NCI-H345 treated with DMSO at 0.1 percent for 48 hours (cell line): ENCODE results near the gene COBL.

Source experiments
- DNase-seq: peaks from one replicate; lab custom pipeline; 2025; ENCODE audit not compliant: unreplicated experiment; lab: John Stamatoyannopoulos, UW

COBL gene

GRCh38 chr7:51256209-51256781, 60.3 kb downstream of the COBL start:
- DNase-seq, result no peak

DNA sequence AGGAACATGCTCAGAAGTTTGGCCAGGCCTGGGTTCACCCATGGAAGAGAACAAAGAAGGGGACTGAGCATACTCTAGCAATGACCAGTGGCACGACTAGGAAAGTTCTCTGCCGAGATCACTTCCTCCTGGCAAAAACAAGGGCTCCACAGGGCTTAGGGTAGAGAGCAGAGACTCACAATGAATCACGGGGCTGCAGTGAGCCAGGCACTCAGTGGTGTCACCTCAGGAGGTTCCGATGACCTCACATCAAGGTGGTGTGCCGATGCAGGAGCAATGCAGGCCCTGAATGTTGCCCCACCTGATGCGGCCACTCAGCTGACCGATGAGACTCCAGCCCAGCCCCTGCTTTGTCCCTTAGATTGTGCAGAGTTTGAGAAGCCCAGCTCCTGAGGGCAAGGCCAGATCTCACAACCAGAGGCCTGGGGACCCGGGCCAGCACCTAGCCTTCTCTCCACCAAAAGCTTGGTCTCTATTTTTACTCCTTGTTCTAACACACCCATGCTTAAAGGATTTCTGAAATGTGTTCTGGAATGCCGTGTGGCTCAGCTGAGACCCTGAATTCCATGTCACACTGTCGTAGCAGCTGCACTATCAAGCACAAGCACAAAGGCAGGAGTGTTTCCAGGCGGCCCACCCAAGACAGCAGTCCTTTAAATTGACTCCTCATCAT, 60.9 kb downstream of the COBL start:
- DNase-seq, result no peak

DNA sequence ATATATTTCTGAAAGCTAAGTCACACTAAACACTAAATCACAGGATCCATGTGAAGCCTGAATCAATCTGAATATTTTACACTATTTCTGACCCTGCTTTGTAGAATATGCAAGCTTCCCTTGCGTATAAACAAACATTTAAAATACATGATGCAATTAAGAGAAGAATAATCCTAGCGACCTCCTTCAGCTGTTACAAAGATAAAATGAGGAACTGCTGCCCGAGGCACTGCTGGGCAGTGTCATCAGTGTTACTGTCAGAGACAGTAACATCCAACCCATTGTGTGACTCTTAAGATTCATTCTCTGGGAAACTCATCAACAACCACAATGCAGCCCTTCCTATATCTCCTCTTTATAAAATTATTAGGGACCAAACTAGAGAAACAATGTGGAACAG, 61.6 kb downstream of the COBL start:
- DNase-seq, result no peak

- DNase-seq, result no peak
Observed at GRCh38 chr7:51253157-51253556, 63.5 kb downstream of the COBL start.

GRCh38 chr7:51251290-51251689, 65.3 kb downstream of the COBL start:
- DNase-seq, result no peak

DNA sequence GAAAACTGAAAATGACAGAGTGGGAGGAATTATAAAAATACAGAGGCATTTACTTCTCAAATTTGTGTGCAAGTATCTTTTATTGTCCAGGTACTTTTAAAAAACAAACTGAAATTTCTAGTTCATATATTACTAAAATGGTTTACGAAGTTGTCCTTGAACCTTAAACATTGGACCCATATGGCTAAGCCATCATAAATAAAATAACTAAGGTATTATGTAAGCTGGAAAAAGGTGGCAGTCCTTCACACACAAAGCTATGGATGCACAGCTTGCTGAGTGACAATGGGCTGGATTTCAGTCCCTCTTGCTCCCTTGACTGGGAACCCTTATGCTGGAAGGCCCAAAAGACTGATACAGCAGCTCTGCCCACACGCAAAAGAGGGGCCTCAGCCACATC, 66.1 kb downstream of the COBL start:
- no peak for DNase-seq

GRCh38 chr7:51249991-51250390, 66.6 kb downstream of the COBL start:
- no peak for DNase-seq

- no peak for DNase-seq
Observed at GRCh38 chr7:51249187-51249945, 67.2 kb downstream of the COBL start.

- no peak for DNase-seq
Observed at GRCh38 chr7:51246258-51247245, 70.1 kb downstream of the COBL start.

- no peak for DNase-seq
Observed at GRCh38 chr7:51244885-51245284, 71.7 kb downstream of the COBL start.

GRCh38 chr7:51244053-51244452, 72.6 kb downstream of the COBL start:
- DNase-seq, result no peak

- no peak for DNase-seq
Observed at GRCh38 chr7:51243631-51244030, 73.0 kb downstream of the COBL start.

- no peak for DNase-seq
Observed at GRCh38 chr7:51242881-51243518, 73.6 kb downstream of the COBL start.

GRCh38 chr7:51242007-51242691, 74.5 kb downstream of the COBL start:
- DNase-seq, result no peak

- DNase-seq, result no peak
Observed at GRCh38 chr7:51240868-51241267, 75.7 kb downstream of the COBL start.

- no peak for DNase-seq
Observed at GRCh38 chr7:51239691-51240090, 76.9 kb downstream of the COBL start.

DNA sequence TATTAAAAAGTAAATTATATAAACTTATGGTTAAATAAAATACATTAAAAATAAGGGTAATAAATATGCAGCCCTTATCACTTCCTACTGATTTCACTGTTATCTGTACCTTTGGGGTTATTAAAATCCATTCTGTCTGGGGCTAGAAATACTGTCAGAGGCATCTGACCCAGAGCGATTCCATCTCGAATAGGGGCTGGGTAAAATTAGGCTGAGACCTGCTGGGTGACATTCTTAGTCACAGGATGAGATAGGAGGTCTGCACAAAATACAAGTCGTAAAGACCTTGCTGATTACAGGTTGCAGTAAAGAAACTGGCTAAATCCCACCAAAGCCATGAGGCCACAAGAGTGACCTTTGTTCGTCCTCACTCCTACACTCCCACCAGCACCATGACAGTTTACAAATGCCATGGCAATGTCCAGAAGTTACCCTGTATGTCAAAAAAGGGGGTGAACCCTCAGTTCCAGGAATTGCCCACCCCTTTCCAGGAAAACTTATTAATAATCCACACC, 77.6 kb downstream of the COBL start:
- DNase-seq, result no peak

GRCh38 chr7:51237446-51238133, 79.0 kb downstream of the COBL start:
- no peak for DNase-seq

DNA sequence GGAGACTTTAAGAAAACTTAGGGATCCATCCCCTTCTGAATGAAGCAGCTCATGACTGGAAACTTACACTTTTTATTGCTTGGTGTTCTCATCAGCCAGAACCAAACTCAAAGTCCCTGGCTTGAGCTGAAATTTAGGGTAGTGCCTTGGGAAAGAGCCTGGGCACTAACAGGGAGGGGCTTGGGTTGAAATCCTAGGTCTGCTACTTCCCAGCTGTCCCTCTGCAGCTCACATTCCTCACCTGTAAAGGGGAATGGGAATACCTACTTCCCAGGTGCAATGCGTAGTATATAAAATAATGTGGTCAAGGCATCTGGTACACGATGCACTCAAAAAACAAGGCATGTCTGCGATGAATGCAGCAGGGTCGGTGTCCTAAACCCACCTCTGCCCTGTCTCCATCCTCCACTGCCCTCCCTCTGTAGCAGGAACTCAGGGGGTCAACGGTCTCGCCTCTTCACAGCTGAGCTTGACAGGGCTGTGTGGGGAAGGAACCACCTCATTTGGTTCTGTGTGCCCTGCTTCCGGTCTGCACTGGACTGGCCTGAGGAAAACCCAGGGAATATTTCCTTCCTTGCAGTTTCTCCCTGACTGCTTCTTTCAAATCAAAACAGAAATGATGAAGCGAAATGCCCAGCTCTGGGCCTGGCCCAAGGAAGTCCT, 80.0 kb downstream of the COBL start:
- DNase-seq, result no peak
